PC-3 (cell line): ENCODE results near the gene POTEI.
"Not testable (repeated sequence)": the region's sequence is repeated elsewhere in the genome, so short reads cannot be mapped to it uniquely, and the experiment has no call there.

ENCODE experiments used
- CTCF ChIP-seq: fragments of 300-600 bp; sonication (generic); conservative IDR thresholded peaks from 2 replicates; pipeline ENCODE4 v1.5.1; 2017; ENCODE audit warnings: antibody characterized with exemption, low read depth, mild to moderate bottlenecking, low read length
- EZH2phosphoT487 ChIP-seq: fragments of 300-600 bp; sonication (generic); IDR thresholded peaks from 2 replicates; pipeline ENCODE4 v1.6.1; 2018; ENCODE audit warnings: mild to moderate bottlenecking, antibody characterized with exemption, low read length, borderline replicate concordance

- TF ChIP-seq CTCF, EZH2phosphoT487: not testable (repeated sequence)
These were observed 40.3 kb upstream of the POTEI start for GRCh38 chr2:130549475-130549874.
